Activated B cell treated with CpG ODN at 0.5 μM for 24 hours (primary cell): Measurements from ENCODE around the gene FAM174C. TPM values are rescaled to one million over a fixed set of nuclear protein-coding genes. Genes with fewer than 3 reads are reported as not detected.

Source experiments
- ATAC-seq: fragments of 200-7000 bp; cut with Tn5 transposase; one replicate; pipeline ENCODE4 v1.10.0; 2021; ENCODE audit warnings: low read depth, mild to moderate bottlenecking, moderate library complexity
- CTCF ChIA-PET: fragments of 350-600 bp; sonication (Branson Sonifier 250); formaldehyde crosslinking; loops from one replicate; lab custom pipeline; 2021; ENCODE audit warnings: antibody characterized with exemption; lab: Charles Lee
- POLR2A ChIA-PET: fragments of 350-600 bp; sonication (Branson Sonifier 250); formaldehyde crosslinking; loops from one replicate; lab custom pipeline; 2021; ENCODE audit warnings: antibody characterized with exemption; lab: Charles Lee
- DNase-seq: peaks from one replicate; pipeline ENCODE4 v3.0.0; 2022
- H3K27ac Mint-ChIP-seq: one replicate; pipeline ENCODE4 v1.8.0; 2020; ENCODE audit warnings: mixed read lengths
- H3K27me3 Mint-ChIP-seq: one replicate; pipeline ENCODE4 v1.8.0; 2021; ENCODE audit warnings: mixed read lengths
- H3K36me3 Mint-ChIP-seq: one replicate; pipeline ENCODE4 v1.8.0; 2021; ENCODE audit warnings: low read depth, mixed read lengths
- H3K4me1 Mint-ChIP-seq: one replicate; pipeline ENCODE4 v1.8.0; 2021; ENCODE audit warnings: mixed read lengths
- H3K4me3 Mint-ChIP-seq: one replicate; pipeline ENCODE4 v1.8.0; 2020; ENCODE audit warnings: mild to moderate bottlenecking, mixed read lengths
- H3K9me3 Mint-ChIP-seq: one replicate; pipeline ENCODE4 v1.8.0; 2020; ENCODE audit warnings: mixed read lengths
- CTCF ChIP-seq: fragments of 200-600 bp; IDR thresholded peaks from one replicate; pipeline ENCODE4 v1.8.0; 2022; ENCODE audit warnings: antibody characterized with exemption, mild to moderate bottlenecking
- intact Hi-C: fragments of 100-400 bp; cut with micrococcal nuclease; formaldehyde crosslinking; loops from one replicate; pipeline ENCODE4 v1.15.1; 2024
- total RNA-seq: library from RNA; stranded (reverse); gene quantifications from 2 replicates; pipeline ENCODE4 v1.2.3, GENCODE V29; 2022

Gene FAM174C
- total RNA-seq, 1 donor from 2014 or later: 47.9 TPM

- intact Hi-C loops: no loop called here
- H3K27me3 Mint-ChIP-seq: no peaks in the 10 kb centered on the region
- H3K9me3 Mint-ChIP-seq: no peaks in the 10 kb centered on the region
- DNase-seq: no peak
- ChIA-PET CTCF (no interaction called here), POLR2A (no interaction called here)
- no peak overlapping the region for H3K27ac Mint-ChIP-seq
- H3K4me3 Mint-ChIP-seq: no peak overlapping the region
- peaks cover 12% of the 10 kb centered on the region for H3K36me3 Mint-ChIP-seq
- no peak for TF ChIP-seq CTCF
- H3K4me1 Mint-ChIP-seq: no peaks in the 10 kb centered on the region
- ATAC-seq: no peak
Measured at GRCh38 chr19:1228161-1228957, 47.0 kb upstream of the FAM174C start.

GRCh38 chr19:1229056-1229923 lies 46.0 kb upstream of the FAM174C start:
- no peaks in the 10 kb centered on the region for H3K4me1 Mint-ChIP-seq
- intact Hi-C loops: no loop called here
- DNase-seq (no peak), ATAC-seq (no peak)
- CTCF ChIA-PET: no interaction called here
- H3K9me3 Mint-ChIP-seq: no peaks in the 10 kb centered on the region
- H3K36me3 Mint-ChIP-seq: peaks cover 12% of the 10 kb centered on the region
- POLR2A ChIA-PET: no interaction called here
- no peak overlapping the region for H3K27ac Mint-ChIP-seq
- H3K27me3 Mint-ChIP-seq: no peaks in the 10 kb centered on the region
- no peak overlapping the region for H3K4me3 Mint-ChIP-seq
- TF ChIP-seq CTCF: no peak

- Mint-ChIP-seq H3K27me3 (no peaks in the 10 kb centered on the region), H3K9me3 (no peaks in the 10 kb centered on the region), H3K36me3 (peaks cover 8% of the 10 kb centered on the region), H3K27ac (no peak overlapping the region), H3K4me1 (no peaks in the 10 kb centered on the region), H3K4me3 (no peak overlapping the region)
- intact Hi-C loops: no loop called here
- POLR2A ChIA-PET: no interaction called here
- CTCF ChIA-PET: no interaction called here
- DNase-seq (no peak), ATAC-seq (no peak)
- TF ChIP-seq CTCF: no peak
Measured at GRCh38 chr19:1229924-1230782, 45.2 kb upstream of the FAM174C start.

GRCh38 chr19:1230783-1231489 lies 44.4 kb upstream of the FAM174C start:
- TF ChIP-seq CTCF: no peak
- Mint-ChIP-seq H3K36me3 (peaks cover 7% of the 10 kb centered on the region), H3K9me3 (no peaks in the 10 kb centered on the region), H3K27ac (no peak overlapping the region), H3K27me3 (no peaks in the 10 kb centered on the region), H3K4me3 (no peak overlapping the region), H3K4me1 (no peaks in the 10 kb centered on the region)
- CTCF ChIA-PET: no interaction called here
- ATAC-seq: no peak
- intact Hi-C loops: no loop called here
- DNase-seq: no peak
- POLR2A ChIA-PET: no interaction called here
